Neutrophil (primary cell): ENCODE results near the gene CELF4.

Experiments
- H3K27ac ChIP-seq: fragments of 200-600 bp; sonication (generic); 2 replicates; pipeline ENCODE4 v1.5.1; 2016; ENCODE audit warnings: mild to moderate bottlenecking, moderate library complexity
- H3K27me3 ChIP-seq: fragments of 200-600 bp; sonication (generic); 2 replicates; pipeline ENCODE4 v1.6.0; 2016; ENCODE audit warnings: mild to moderate bottlenecking
- H3K36me3 ChIP-seq: fragments of 200-600 bp; sonication (generic); 2 replicates; pipeline ENCODE4 v1.5.1; 2017
- H3K4me1 ChIP-seq, 2 experiments: fragments of 200-600 bp in 1 of 2; sonication (generic) in 1 of 2; 1 replicate in 1 of 2; 2 replicates in 1 of 2; pipeline versions ENCODE4 v1.5.1 to v1.6.1; 2013 to 2016; ENCODE audit warnings: low read depth in 1 of 2, low read length in 1 of 2, mild to moderate bottlenecking in 1 of 2, moderate library complexity in 1 of 2; ENCODE audit not compliant: control insufficient read depth in 1 of 2, insufficient read depth in 1 of 2
- H3K4me3 ChIP-seq, 2 experiments: fragments of 200-600 bp in 1 of 2; sonication (generic) in 1 of 2; 1 replicate in 1 of 2; 2 replicates in 1 of 2; pipeline ENCODE4 v1.5.1; 2013 to 2016; ENCODE audit warnings: low read depth in 1 of 2, low read length in 1 of 2, mild to moderate bottlenecking in 1 of 2, moderate library complexity in 1 of 2
- H3K9me3 ChIP-seq: fragments of 200-600 bp; sonication (generic); 2 replicates; pipeline ENCODE4 v1.5.1; 2016
- CTCF ChIP-seq: fragments of 200-600 bp; sonication (generic); IDR thresholded peaks from 2 replicates; pipeline ENCODE4 v1.5.1; 2016; ENCODE audit warnings: antibody characterized with exemption

The CELF4 gene

GRCh38 chr18:37489998-37490397 lies 75.6 kb downstream of the CELF4 start:
- no peak overlapping the region for H3K27ac ChIP-seq
- H3K4me3 ChIP-seq: no peak overlapping the region
- no peak for TF ChIP-seq CTCF
- H3K36me3 ChIP-seq: no peaks in the 10 kb centered on the region
- H3K27me3 ChIP-seq: peaks cover 64% of the 10 kb centered on the region
- H3K4me1 ChIP-seq: no peaks in the 10 kb centered on the region
- no peaks in the 10 kb centered on the region for H3K9me3 ChIP-seq

GRCh38 chr18:37489011-37489410 lies 76.6 kb downstream of the CELF4 start:
- no peak for TF ChIP-seq CTCF
- H3K27me3 ChIP-seq: peaks cover 74% of the 10 kb centered on the region

GRCh38 chr18:37487400-37487867 lies 78.2 kb downstream of the CELF4 start:
- peaks cover 87% of the 10 kb centered on the region for H3K27me3 ChIP-seq
- no peak overlapping the region for H3K4me3 ChIP-seq
- H3K36me3 ChIP-seq: no peaks in the 10 kb centered on the region

More at GRCh38 chr18:37489011-37489410, 76.6 kb downstream of the CELF4 start:
- Histone ChIP-seq H3K27ac (no peak overlapping the region), H3K9me3 (no peaks in the 10 kb centered on the region), H3K4me3 (no peak overlapping the region), H3K4me1 (no peaks in the 10 kb centered on the region), H3K36me3 (no peaks in the 10 kb centered on the region)

GRCh38 chr18:37486848-37487247 lies 78.8 kb downstream of the CELF4 start:
- Histone ChIP-seq H3K9me3 (no peaks in the 10 kb centered on the region), H3K36me3 (no peaks in the 10 kb centered on the region), H3K27me3 (peaks cover 87% of the 10 kb centered on the region), H3K4me3 (no peak overlapping the region), H3K4me1 (no peaks in the 10 kb centered on the region), H3K27ac (no peak overlapping the region)
- TF ChIP-seq CTCF: no peak

More at GRCh38 chr18:37487400-37487867, 78.2 kb downstream of the CELF4 start:
- Histone ChIP-seq H3K27ac (no peak overlapping the region), H3K9me3 (no peaks in the 10 kb centered on the region), H3K4me1 (no peaks in the 10 kb centered on the region)
- no peak for TF ChIP-seq CTCF

GRCh38 chr18:37484983-37485834 lies 80.4 kb downstream of the CELF4 start:
- H3K36me3 ChIP-seq: no peaks in the 10 kb centered on the region
- H3K9me3 ChIP-seq: no peaks in the 10 kb centered on the region
- H3K4me3 ChIP-seq: no peak overlapping the region
- no peak for TF ChIP-seq CTCF
- no peaks in the 10 kb centered on the region for H3K4me1 ChIP-seq
- no peak overlapping the region for H3K27ac ChIP-seq
- H3K27me3 ChIP-seq: peaks cover 91% of the 10 kb centered on the region
